GM21576 (cell line): ENCODE measurements around the gene DACT2.
"Not testable (repeated sequence)": the region's sequence is repeated elsewhere in the genome, so short reads cannot be mapped to it uniquely, and the experiment has no call there.

Experiments
- ATAC-seq: cut with Tn5 transposase; IDR thresholded peaks from one replicate; pipeline ENCODE4 v1.9.1; 2021; ENCODE audit warnings: mild to moderate bottlenecking, moderate library complexity; ENCODE audit not compliant: unreplicated experiment

The DACT2 gene

DNA sequence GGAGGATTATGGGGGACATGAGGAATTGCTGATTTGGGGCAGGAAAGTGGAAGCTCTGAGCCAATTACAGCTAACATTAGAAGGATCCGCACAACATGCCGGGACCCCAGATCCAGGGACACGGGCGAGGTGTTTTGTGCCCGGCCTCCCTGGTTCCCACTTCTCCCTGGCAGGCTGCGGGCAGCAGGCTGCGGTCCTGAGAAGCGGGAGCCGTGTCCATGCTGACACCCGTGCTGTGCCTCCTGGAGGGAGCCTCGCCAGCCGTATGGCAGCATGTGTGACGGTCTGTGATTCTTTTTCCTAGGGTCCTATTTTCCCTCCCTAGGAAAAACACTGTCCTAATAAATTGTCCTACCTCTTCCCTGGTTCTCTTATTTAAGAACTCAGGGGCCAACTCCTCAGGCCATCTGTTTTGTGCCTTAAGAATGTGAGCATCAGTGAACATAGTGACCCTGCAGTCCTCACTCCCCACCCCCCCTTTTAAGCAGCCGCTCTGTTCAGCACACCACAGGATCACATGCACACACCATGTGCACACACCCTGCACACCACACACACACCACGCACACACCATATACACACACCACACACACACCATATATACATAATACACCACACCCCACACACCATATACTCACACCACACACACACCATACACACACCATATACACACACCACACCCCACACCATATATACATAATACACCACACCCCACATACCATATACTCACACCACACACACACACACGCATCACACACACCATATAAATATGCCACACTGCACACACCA is 49.9 kb downstream of the DACT2 start:
- ATAC-seq = no peak

DNA sequence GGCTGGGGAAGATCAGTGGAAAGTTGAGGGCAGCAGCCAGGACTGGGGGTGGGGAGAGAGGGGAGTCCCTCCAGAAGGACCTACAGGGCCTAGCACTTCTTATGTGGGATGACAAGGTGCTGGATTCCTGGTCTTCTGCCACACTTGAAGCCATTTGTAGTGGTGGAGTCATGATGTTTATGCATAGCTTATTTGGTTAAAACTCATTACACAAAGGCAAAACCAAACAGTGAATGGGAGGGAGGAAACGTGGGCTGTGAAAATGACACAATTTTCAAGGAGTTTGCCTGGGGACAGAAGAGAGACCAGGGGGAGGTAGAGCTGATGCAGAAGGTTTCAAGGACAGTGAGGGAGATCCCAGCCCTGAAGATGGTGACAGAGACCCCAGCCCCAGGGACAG is 50.8 kb downstream of the DACT2 start:
- no peak for ATAC-seq

DNA sequence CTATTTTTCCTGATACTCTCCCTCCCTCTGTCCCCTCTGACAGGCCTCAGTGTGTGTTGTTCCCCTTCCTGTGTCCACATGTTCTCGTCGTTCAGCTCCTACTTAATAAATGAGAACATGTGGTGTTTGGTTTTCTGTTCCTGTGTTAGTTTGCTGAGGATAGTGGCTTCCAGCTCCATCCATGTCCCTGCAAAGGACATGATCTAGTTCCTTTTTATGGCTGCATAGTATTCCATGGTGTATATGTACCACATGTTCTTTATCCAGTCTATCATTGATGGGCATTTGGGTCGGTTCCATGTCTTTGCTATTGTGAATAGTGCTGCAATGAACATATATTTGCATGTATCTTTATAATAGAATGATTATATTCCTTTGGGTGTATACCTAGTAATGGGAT is 51.8 kb downstream of the DACT2 start:
- ATAC-seq = not testable (repeated sequence)

DNA sequence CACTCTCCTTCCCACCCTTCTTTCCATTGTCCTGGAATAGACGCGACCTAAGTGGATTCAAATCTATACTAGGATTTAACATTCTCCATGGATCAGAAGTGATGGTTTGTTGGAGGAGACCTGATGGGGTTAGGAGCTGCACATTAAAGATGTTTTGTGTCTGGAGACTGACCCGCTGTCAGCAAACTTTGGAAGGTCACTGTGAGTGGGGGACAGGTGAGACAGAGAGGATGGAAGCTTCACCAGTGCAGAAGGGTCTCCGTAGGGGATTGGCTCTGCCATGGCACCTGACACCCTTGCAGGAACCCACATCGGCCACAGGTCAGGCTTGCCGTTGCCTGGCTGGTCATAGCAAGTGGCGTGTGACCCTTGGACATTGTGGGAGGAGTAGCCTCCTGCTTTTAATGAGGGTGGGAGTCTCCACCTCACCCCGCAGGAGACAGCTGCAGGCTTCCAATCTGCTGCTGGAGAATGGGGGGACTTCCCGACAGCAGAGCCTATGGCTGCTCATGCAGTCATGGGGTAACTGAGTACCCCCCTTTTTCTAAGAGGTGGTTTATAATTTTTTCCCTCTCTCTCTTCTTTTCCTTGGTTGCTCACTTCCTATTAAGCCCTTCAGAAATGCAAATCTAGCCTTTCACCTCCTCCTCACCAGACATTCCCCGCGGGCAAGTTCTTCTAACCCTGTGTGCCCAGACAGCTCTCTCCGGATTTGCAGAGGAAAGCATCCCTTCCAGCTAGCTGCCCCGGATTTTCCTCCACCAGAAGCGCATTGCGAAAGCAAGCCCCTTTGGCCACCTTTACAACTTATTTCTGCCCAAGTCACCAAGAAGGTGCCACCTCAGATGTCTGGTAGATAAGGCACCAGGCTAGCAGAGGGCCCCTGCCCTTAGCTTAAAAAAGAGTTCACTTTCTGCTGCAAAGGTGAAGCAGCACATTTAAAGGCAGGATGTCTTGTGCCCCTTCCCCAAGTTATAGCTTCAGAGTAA is 53.5 kb downstream of the DACT2 start:
- ATAC-seq = no peak

DNA sequence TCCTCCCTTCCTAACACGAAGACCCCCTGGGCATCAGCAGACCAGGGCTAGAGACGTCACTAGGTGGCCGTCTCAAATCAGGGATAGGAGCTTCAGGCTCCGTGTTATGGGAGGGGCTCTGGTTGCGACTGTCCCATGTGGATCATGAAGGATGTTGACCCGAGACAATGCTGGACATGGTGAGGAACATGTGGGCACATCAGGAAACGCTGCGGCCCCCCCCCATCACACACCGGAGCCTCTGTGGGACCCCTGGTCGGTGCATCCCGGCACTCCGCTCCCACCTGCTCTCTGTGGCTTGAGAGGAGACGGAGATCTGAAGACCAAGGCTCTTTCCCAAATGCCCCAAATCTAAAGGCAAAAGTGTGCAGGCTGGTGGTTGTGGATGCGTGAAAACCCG is 54.2 kb downstream of the DACT2 start:
- ATAC-seq = no peak

DNA sequence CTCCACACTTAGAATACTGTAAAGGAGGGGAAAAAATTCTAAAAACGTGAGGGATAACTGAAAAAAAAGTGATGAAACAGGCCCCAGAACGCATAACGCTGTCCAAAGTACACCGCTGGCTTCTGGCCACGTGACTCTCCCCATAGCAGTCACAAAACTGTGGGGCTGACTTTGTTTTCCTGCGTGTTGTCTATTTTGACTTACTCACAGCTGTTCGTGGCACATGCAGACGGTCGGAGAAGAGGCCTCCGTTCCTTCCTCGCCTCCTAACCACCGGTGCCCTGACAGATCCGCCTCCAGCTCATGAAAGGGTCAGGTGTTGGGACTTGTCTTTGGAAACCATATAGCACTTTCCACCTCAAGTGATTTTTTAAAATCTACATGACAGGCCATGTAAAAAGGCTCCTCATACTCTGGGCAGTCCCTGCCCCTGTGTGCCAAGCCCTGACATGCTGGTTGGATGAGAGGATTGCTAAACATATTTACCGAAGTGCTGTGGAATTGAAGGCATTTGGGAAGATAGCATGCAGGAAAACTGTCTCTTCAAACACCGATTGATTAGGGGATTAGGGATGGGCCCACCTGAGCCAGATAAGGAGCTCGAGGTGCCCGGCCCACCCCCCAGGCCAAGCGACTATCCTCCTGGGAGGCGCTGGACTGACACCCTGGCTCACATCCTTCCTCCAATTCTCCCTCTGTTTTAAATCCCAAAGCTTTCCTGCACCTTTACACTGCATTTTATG is 54.8 kb downstream of the DACT2 start:
- no peak for ATAC-seq

DNA sequence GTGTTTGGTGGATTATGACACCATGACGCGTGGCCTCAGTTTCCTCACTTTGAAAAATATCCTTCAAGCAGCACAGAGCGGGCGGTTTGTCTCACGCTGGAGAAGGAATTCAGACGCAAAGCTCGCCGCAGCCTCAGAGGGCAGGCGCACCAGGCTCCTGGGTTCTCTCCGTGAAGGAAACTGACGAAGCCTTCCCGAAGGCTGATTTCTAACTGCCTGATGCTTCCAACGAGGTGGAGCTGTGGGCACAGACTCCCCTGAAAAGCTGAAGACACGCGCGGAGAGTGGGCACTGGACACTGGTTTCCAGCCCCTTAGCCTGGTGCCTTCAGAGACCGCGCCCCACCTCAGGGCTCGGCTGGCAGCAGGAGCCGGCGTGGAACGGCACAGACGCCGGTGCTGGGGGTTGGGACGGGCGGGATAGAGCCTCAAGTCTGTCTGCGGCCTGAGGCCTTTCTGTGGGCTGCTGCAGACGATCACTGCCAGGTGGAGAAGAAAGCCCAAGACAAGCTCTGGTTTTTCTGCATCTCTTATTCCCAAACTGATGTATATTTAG is 56.1 kb downstream of the DACT2 start:
- no peak for ATAC-seq

DNA sequence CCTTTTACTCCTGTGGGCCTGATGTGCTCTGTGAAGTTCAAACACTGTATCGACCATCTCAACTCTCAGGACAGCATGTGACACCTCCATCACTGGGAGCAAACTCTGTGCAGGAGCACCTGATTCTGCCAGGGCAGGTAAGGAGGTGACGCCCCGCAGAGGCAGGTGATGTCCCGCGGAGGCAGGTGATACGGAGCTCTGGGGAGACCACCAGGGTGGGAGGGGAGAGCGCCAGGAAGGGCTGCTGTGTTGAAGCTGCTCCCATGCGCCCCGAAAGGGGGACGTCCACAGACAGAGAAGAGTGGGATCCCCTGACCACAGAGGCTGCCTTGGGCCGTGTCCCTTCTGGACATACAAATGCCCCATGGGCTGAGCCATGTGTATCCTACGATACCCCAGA is 58.3 kb downstream of the DACT2 start:
- ATAC-seq = no peak

DNA sequence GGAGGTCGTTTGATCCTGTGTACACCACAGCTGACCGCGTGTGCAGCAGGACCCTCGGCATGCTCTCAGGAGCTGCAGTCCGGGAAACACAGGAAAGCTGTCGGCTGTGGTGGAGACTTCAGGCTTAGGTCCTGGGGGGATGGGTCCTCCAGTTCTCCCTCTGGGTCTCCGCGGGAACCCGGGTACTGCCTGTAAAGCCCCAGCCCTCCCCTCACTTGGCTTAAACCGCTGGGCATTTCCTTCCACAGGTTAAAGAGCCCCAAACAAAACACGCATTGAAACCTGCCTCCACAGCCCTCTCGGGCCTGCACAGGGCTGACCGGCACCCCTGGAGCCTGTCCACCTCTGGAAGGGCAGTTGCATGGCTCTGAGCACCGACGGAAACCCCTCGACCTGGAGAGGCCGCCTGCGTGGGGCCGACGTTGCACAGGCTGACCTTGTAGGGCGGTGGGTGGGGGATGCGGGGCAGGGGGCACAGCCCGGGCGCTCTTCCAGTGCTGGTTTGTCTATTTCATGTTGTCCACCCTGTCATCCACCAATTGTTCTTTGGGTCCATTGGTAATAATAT is 59.1 kb downstream of the DACT2 start:
- no peak for ATAC-seq

DNA sequence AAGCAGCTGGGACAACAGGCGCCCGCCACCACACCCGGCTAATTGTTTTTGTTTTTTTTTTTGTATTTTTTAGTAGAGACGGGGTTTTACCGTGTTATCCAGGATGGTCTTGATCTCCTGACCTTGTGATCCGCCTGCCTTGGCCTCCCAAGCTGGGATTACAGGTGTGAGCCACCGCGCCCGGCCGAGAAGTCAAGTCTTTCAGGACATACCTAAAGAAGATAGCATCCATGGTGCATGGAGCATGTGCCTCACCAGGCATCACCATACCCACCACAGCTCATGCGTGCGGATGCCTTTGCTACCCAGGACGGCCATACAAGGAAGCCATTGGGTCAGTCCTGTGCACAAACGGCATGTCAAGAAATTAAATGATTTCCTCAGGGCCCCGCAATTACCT is 60.8 kb downstream of the DACT2 start:
- ATAC-seq = no peak

DNA sequence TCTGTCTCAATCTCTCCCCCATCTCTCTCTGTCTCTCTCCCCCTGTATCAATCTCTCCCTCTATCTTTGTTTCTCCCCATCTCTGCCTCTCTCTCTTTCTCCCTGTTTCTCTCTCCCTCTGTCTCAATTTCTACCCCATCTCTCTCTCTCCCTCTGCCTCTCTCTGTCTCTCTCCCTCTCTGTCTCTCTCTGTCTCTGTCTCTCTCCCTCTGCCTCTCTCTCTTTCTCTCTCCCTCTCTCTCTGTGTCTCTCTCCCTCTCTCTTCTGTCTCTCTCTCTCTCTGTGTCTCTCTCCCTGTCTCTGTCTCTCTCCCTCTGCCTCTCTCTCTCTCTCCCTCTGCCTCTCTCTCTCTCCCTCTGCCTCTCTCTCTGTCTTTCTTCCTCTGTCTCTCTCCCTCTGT is 62.6 kb downstream of the DACT2 start:
- ATAC-seq = no peak
